ENCODE measurements around the gene BMP7. TPM values are rescaled to one million over a fixed set of nuclear protein-coding genes. Genes with fewer than 3 reads are reported as not detected.

Gene BMP7
- total RNA-seq, 1 donor from 2014 or later, result not detected

- no peak for DNase-seq (ENCODE audit: low read depth in 2 of 2)
Observed at GRCh38 chr20:57130160-57130772, 136.2 kb downstream of the BMP7 start.

DNA sequence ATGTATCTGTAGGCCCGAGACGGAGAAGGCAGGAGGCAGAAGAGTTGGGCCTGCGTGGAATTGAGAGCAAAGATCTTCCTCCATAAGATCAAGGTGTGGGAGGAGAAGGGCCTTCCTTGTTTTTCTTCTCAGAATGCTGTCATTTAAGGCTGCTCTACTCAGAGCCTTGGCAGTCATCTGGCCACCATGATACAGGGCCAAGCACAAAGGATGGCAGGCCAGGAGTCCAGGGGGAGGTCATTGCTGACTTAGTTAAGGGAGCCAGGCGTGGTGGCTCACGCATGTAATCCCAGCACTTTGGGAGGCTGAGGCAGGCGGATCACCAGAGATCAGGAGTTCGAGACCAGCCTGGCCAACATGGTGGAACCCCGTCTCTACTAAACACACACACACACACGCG is 137.1 kb downstream of the BMP7 start:
- no peak for DNase-seq (ENCODE audit: low read depth in 2 of 2)

- no peak for DNase-seq (ENCODE audit: low read depth in 2 of 2)
Observed at GRCh38 chr20:57128044-57128757, 138.2 kb downstream of the BMP7 start.

GRCh38 chr20:57126481-57127092 is 139.9 kb downstream of the BMP7 start:
- DNase-seq (ENCODE audit: low read depth in 2 of 2), result no peak

DNA sequence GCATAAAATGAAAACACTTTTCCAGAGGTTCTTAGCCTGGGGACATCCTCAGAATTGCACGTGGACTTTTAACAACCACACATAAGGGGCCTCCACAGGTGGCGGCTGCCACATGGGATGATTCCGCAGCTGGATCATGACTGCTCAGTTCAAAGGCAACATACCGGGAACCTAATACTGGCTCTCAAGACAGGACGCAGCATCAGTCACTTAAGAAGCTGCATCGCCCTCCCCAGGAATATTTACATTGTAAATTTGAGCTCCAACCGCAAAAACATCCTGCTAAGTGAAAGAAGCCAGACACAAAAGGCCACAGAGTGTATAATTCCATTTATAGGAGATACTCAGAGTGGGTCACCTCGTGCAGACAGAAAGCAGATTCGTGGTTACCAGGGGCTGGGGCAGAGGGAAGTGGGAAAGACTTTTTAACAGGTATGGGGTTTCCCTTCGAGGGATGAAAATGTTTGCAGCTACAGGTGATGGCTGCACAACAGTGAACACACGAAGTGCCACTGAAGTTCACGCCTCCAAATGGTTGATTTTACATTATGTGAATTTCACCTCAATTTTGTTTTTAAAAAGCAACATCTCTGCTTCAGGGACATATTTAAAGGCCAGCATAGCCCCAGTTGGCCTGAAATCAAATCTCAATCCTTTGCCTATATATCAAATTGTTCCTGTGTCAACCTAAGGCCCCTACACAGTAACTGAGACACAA is 141.5 kb downstream of the BMP7 start:
- no peak for DNase-seq (ENCODE audit: low read depth in 2 of 2)

- DNase-seq (ENCODE audit: low read depth in 2 of 2), result no peak
Observed at GRCh38 chr20:57124366-57124765, 142.1 kb downstream of the BMP7 start.

DNA sequence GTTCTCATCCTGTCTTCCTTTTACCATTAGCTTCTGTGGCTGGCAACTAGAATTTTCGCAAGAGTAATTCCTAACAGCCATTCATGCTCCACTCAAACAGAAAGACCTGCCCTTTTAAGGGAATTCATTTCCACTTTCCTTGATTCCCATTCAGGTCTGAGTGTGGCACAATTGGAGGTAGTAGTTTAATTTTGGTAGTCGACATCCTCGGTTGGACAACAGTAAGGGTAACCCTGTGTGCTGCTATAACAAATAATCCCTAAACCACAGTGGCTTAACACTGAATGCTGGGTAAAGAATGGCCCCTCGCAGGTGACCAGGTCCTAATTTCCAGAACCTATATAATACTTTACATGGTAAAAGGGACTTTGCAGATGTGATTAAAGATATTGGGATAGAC is 142.9 kb downstream of the BMP7 start:
- no peak for DNase-seq (ENCODE audit: low read depth in 2 of 2)

DNA sequence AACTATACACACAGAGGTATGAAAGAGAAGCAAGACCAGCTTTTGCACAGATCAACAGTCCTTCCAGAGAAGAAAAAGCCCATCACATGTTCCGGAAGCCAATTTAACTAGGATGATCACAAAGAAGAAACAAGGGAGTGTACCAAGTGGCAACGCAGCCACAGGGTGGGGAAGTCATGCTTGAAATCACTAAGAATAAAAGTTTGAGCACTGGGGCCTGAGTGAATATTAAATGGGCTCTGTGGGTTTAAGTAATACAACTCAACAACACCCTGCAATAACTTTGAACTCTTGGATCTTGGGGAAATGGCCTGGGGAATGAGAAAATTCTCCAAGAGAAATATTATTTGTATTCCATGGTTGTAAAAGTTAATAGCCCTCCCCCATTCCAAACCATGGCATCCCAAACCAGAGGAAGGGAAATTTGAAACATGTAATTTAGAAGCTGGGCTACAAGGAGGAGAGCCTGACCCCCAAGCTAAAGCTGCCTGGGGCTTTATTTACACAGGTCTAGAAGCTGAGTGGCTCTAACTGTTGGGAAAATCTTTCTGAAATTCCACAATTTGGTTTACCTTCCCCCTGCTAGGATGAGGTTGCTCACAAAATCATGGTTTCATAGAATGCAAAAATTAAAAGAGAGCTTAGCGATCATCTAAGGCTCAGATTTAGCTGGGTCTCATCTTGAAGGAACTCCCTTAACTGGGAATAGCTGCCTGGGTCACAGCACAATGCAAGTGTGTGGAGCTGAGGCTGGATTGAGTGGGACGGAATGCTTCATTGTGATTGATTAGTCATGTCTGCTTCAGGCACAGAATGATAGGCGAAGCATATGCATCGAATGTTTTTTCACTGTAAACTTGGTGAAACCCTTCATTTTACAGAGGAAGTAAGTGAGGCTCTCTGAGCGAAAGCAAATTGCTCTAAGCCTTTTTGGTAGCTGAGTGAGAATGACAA is 143.6 kb downstream of the BMP7 start:
- no peak for DNase-seq (ENCODE audit: low read depth in 2 of 2)

DNA sequence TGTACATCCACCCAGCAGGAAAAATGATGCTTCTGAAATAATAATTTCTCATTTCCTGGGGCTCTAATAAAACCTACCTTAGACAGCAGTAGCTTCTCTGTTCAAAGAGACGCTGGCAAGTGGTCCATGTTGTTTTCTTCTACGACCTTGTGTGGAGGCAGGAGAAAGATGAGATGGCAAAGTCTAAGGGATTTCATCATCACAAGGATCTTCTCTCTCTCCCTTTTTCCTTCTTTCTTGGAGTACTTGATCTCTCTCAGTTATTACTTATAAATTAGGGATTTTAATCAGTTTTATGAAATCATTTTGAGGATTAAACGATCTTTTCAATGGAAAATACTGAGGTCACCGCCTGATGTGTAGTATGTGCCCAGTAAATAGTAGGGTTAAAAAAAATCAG is 147.5 kb downstream of the BMP7 start:
- no peak for DNase-seq (ENCODE audit: low read depth in 2 of 2)

Other genes starting within 250 kb of the BMP7 start
- gene SPO11, start 63.2 kb upstream of the BMP7 start, total RNA-seq, result not detected in 2 replicates
- 17.2 and 22.6 TPM in 2 replicates for gene RAE1, start 84.6 kb upstream of the BMP7 start, total RNA-seq
- gene RBM38, start 124.8 kb upstream of the BMP7 start, total RNA-seq, result 13.9 and 16.7 TPM in 2 replicates

Measured in dermis microvascular lymphatic vessel endothelial cell (primary cell).